ENCODE data around the gene PSMB10.
A peak's percentile ranks its signal among the peaks of the same experiment; 100 is the strongest.
"Not testable (repeated sequence)": the region's sequence is repeated elsewhere in the genome, so short reads cannot be mapped to it uniquely, and the experiment has no call there.

The PSMB10 gene

DNA sequence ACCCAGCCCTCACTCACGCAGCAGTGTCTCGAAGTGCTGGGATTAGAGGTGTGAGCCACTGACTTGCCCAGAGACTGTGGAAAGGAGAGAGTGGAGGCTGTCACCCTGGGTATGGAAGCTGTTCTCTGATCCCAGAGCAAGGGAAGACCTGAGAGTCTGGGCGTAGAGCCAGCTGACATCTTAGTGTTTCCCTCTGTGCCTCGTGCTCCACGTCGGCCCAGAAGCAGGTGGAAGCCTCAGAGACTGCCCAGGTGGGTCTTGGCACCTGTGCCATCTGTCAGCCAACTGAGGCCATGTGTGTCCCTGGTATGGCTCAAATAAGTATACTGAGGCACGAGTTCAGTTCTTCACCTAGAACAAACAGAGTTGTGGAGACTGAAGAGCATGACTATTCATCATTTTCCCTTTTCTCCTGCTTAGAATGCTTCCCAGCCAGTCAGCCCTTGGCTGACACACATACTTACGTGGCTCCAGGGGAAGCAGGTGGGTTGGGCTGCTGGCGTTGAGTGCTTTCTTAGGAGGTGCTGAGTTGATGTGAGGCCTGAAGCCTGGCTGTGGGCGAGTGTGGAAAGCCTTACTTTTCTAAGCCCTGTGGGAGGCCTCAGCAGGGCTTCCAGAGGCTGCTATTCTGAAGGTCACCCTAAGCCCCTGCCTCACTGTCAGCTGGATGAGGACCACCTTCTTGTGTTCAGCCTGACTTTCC is 13.1 kb downstream of the PSMB10 start:
- no peak for DNase-seq

DNA sequence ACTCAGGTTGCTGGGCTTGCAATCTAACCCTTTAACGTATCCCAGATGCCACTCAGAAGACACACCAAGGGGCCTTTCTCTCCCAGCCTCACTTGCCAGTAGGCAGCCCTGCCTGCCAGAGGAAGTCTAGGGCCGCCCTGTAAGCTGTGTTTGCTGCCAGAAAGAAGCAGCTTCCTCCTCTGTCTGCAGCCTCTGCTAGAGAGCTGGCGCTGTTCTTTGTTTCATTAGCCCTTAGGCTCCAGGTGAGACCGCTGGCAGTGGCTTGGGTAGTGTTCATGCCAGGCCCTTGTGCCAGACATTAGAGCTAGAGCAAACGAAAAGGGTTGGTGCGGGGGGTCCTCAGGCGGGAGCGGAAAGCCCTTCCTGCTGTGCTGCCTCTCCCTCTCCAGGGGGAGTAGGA is 13.9 kb downstream of the PSMB10 start:
- no peak for DNase-seq

GRCh38 chr16:67922221-67922620 is 14.4 kb downstream of the PSMB10 start:
- DNase-seq = no peak

DNA sequence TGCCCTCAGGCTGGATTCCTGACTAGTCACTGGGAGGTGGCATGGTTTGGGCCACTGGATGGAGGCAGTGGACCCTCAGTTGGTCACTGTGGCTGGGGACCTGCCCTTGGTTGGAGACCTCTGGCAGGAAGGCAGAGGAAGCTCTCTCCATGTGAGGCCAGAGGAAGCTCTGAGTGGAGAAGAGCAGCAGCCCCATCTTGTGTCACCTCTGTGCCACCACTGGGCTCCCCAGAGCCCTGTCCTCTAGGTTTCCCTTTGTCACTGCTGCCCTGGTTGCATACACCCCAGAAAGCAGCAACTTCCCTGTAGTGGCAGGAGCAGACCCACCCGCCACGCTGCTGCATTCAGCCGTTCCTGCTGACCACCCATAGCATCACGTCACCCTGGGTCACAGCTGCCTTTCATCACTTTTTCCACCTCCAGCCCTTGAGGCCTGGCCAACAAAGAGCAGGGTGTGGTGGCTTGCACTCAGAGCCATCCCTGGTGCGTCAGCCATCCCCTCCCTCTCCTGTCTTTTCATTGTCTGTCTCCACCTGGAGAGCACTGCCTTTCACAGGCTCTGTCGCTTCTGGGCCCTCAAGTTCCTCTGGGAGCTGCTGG is 16.9 kb downstream of the PSMB10 start:
- no peak for DNase-seq

DNA sequence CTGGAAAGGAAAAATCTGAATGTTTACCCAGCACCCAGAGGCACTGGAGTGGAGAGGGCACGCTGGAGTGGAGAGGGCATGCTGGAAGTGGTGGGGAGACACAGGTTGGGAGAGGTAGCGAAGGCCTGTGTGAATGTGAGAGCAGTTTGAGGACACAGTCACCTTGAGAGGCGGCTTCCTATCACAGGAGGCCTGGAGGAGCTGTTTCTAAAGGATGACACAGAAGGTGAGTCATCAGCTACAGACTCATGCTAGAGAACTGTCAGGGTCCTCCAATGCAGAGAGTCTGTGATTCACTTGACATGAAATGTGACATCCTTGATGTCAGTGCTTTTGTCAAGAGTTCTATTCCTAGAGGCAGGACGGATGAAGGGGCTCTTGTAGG is 18.8 kb downstream of the PSMB10 start:
- DNase-seq = no peak

- DNase-seq = no peak
Measured at GRCh38 chr16:67917140-67917851, 19.4 kb downstream of the PSMB10 start.

- no peak for DNase-seq
Measured at GRCh38 chr16:67915831-67916723, 20.6 kb downstream of the PSMB10 start.

DNA sequence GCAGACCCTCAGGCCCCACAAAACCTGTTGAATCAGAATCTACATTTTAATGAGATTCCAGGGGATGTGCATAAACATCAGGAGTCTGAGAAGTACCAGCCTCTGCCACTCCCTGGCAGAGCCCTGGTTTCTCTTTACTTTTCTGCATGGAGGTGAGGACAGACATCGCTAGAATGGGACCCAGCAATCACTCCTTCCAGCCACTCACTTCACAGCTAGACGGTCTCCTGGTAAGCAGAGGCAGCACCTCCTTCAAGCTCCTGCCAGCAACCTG is 21.2 kb downstream of the PSMB10 start:
- not testable (repeated sequence) for DNase-seq

- DNase-seq = no peak
Measured at GRCh38 chr16:67914758-67915495, 21.7 kb downstream of the PSMB10 start.

DNA sequence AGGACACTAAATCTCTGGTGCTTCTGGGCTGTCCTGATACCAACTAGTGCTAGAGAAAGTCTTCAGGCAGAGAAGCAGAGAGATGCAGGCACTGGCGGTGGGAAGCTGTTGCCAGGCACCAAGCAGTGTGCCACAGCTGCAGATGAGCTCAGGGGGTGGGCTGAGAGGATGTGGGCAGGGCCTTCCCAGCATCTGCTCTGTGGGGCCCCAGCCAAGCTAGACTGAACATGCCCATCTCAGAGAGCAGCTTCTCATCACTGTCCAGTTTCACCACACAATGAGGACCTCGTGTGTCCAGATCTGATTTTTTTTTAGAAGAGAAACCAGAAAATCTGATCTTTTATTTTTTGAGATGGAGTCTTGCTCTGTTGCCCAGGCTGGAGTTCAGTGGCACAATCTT is 26.5 kb downstream of the PSMB10 start:
- no peak for DNase-seq

GRCh38 chr16:67909056-67909742 is 27.5 kb downstream of the PSMB10 start:
- no peak for DNase-seq

- no peak for DNase-seq
Measured at GRCh38 chr16:67907397-67908180, 29.1 kb downstream of the PSMB10 start.

DNA sequence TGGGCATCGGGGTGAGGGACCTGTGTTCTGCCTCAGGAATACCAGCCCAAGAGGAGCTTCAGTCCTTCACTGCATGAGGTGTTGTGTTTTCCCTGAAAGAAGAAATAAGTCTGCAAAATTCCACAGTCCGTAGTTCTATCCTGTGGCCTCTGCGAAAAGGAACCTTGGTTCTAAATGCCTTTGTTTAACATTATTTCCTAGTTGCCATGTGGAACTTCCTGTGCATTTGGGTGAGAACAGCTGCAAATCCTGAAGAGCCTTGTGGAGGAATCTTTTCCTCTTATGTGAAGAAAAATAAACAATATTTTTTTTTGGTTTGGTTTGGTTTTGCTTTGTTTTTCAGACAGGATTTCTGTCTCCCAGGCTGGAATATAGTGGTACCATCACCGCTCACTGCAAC is 33.8 kb downstream of the PSMB10 start:
- no peak for DNase-seq

DNA sequence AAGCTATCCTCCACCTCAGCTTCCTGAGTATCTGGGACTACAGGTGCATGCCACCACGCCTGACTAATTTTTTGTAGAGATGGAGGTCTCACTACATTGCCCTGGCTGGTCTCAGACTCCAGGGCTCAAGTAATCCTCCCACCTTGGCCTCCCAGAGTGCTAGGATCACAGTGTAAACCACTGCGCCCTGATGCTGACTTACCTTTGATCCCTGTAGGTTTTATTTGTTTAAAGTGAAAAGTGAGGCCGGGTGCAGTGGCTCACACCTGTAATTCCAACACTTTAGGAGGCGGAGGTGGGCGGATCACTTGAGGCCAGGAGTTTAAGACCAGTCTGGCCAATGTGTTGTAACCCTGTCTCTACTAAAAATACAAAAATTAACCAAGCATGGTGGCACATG is 34.9 kb downstream of the PSMB10 start:
- no peak for DNase-seq

GRCh38 chr16:67897231-67897630 is 39.4 kb downstream of the PSMB10 start:
- DNase-seq = no peak

DNA sequence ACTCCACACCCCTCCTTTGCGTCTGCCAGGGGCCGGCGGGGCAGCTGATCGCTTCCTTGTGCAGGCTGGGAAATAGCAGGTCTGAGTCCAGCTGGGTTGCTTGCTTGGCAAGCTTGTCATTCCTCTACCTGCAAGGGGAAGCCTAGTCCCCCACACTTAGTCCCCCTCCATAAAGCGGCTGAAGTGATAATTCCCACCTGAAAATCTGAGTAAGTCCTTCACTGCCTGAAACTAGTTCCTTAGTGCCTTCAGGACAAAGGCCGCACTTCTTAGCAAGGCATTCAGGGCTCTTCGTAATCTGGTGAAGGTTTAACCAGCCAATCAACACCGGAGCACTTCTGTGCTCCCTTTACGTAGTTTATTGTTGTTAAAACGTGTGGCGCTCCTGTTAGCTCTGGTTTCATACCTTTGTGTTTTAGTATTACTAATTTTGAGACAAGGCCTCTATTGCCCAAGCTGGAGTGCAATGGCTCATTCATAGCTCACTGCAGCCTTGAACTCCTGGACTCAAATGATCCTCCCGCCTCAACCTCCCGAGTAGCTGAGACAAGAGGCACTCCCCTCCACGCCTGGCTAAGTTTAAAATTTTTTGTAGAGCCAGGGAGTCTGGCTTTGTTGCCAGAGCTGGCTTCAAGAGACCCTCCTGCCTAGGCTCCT is 42.8 kb downstream of the PSMB10 start:
- no peak for DNase-seq

- DNase-seq = peak; percentile 47
Measured at GRCh38 chr16:67892899-67893742, 43.5 kb downstream of the PSMB10 start, which contains the start of gene PSKH1. PSKH1 (plus strand) TSS chr16:67893254; CDS start chr16:67908750, 15,496 bp downstream.

GRCh38 chr16:67892375-67892774 is 44.3 kb downstream of the PSMB10 start:
- DNase-seq = no peak

GRCh38 chr16:67888331-67888730 is 48.3 kb downstream of the PSMB10 start:
- no peak for DNase-seq

DNA sequence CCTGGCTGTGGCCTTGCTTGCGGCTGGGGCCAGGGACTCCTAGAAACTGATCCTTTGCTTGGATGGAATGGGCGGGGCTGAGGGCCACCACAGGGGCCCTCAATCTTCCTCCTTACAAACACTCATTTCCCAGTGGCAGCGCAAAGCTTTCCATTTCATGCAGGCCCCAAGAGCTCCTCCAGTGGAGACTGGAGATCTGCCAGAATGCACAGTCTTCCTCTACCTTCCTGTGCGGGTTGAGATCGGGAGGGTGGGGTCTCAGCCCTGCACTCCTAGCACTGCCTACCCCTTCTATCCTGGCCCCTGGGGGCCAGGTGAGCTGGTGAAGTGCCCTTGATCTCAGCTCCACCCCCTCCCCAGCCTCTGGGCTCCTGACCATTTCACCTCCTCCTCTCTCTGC is 50.3 kb downstream of the PSMB10 start:
- no peak for DNase-seq

Data from cortex of kidney (tissue), 1 donor.